Left hindlimb (tissue), 1 donor: ENCODE measurements around the gene FARSB.

Source experiments
- DNase-seq: peaks from one replicate; pipeline ENCODE4 v3.0.0-alpha.2; 2018

FARSB gene

DNA sequence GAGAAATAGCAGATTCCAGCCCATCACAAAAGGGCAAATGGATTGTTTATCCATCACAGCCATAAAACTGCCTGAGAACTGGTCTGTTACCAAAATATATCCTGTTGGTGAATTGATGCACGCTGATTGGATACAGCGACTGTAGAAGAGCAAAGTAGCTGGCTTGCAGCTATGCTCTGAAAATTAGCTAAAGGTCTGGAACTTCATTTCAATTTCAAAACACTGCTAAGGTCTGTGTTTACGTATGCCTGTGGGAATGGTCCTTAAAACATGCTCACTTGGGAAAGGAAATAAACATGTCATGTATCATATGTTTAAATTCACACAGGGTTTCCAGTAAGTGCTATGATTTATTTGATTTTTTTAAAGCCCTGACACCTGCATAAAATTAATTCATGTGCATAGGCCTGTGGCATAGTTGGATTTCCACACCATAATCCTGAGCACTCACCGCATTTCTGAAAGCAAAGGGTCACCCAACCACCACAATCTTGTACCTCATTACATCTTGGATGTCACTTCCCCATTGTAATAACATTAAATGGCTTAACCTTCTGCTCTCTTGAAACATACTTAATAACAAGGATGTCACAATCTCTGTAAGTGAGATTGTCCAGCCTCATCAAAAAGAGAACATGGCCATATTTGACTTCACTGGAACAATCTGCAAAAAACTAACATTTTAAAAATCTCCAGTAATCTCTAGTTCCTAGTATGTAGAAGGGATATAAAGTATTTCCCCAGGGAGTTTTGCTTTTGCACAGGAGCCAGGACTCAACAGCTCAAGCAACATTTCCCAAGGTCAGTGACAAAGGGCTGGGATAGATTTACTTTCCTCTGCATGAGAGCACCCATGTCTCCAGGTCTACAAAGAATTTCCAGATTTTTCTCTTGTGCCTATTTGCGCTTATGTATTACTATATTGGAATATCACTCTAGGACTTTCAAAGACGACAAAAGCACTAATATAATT, 109.8 kb downstream of the FARSB start:
- no peak for DNase-seq

DNA sequence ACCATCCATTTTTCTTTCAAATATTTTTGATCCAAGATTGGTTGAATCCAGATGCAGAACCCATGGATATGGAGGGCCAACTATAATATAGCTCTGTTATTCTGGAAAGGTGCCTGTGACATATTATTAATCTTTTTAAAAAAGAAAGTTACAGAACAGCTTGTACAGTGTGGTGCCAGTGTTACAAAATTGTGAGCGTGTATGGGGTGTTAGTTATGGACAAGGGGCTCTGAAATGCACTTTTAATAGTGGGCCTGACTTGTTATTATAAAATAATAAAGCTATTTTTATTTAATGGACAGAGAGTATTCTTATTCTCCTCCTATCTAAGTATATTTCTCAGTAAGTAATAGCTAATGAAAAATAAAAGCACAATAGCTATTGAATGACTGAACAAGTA, 111.2 kb downstream of the FARSB start:
- DNase-seq: no peak

DNA sequence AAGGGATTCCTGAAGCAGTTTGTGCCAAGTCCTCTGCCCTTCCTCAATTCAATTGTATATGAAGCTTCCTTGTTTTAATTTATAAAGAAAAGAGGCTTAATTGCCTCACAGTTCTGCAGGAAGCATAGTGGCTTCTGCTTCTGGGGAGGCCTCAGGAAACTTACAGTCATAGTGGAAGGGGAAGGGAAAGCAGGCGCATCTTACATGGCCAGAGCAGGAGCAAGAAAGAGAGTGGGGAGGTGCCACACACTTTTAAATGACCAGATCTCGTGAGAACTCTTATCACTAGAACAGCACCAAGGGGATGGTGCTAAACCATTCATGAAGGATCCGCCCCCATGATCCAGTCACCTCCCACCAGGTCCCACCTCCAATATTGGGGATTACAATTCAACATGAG, 117.4 kb downstream of the FARSB start:
- DNase-seq: no peak

DNA sequence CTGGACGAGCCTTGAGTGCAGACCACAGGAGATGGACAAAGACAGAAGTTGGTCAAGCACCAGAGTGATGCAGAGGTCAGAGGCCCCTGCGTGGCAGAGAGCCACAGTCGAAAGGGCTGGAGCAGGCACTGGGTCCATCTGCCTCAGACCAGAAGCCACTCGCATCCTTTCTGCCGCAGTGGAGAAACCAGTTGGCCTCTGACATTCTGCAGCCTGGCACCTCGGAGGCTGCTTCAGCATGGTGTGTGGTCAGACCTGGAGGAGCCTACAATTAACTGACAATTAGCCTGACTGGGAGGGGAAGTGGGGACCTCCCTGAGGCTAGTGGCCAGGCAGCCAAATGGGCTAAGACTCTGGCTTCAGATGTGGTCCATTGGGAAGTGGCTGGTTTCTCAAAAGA, 120.4 kb downstream of the FARSB start:
- no peak for DNase-seq

DNA sequence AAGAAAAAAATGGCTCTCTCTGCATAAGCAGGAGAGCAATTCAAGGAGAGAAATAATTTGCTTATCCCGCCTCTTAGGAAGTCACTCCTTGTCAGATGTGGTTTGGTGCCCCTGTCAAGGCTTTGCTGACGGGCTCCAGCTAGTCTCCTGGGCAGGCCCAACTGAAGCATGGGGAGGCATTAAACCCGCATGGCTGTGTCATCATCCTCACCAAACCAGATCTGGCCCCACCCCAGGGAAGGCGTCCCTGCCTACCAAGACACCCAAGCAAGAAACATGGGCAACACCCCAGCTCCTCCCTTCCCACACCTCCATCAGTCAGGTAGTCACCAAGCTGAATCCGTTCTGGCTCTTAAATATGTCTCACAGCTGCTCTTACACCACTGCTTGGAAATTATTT, 123.6 kb downstream of the FARSB start:
- DNase-seq: no peak

DNA sequence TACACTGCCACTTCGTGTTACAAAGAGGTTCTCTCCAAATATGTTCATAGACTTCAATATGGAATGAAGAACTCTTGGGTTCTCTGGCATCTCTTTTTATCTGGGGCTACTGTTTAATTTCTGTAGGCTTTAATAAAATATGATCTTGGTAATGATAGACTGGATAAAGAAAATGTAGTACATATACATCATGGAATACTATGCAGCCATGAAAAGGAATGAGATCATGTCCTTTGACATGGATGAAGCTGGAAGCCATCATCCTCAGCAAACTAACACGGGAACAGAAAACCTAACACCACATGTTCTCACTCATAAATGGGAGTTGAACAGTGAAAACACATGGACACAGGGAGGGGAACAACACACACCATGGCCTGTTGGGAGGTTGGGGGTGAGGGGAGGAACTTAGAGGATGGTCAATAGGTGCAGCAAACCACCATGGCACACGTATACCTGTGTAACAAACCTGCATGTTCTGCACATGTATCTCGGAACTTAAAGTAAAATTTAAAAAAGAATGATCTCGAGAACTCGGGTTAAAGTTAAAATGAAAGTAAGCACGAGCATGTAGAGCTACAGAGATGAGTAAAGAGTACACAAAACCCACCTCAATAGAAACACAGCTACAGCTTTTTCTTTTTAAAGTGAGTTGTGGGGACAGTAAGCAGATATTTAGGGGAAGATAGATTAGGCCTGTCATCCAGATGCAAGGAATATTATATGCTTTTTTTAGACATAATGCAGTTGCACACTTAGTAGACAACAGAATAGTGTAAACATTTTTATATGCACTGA, 129.2 kb downstream of the FARSB start:
- DNase-seq: no peak

DNA sequence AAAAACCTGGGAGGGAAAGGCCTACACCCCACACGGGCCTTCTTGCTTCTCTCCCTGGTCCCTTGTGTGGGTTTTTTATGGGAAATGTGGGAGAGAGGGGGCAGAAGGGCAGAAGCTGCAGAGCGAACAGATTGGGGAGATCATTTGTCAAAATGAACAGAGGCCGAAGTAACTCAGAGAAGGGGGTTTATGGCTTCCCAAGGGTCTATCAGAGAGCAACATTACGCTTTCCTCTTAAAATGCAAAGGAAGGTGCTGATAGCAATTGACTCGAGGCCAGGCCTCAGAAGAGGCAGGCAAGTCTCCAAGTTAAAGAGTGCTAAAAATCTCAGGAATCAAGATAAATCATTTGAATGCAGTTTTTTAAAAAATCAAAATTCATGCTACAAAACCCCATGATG, 130.1 kb downstream of the FARSB start:
- DNase-seq: no peak

DNA sequence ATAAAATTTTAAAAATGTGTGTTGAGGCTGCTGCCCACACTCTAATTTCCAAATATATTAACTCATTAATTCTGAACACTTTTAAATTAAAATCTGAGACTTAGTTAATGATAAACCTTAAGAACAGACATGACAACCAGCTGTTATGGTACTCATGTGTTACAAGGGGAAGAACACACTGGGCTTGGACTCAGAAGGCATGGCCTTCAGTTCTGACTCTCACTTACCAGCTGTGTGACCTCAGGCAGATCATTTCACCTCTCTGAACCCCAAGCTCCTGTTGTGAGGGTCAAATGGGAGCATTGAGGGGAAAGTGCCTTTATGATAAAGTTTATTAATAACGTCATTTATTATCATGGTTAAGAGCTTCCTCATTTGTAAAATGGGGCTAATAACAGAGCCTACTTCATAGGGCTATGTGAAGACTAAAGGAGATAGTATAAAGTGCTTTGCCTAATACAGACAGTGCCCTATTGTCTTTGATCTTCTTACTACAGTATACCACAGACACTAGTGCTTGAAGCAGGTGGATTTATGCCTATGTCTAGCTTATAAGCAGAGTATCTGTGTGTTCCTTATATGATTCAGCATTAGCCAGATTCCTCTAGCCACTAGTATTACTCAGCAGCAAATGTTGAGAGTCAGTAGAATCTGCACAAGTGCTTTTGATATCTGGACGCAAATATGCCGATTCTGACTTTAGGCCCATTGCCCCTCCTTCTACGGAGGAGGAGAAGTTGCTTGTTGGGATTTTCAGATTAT, 131.9 kb downstream of the FARSB start:
- no peak for DNase-seq

DNA sequence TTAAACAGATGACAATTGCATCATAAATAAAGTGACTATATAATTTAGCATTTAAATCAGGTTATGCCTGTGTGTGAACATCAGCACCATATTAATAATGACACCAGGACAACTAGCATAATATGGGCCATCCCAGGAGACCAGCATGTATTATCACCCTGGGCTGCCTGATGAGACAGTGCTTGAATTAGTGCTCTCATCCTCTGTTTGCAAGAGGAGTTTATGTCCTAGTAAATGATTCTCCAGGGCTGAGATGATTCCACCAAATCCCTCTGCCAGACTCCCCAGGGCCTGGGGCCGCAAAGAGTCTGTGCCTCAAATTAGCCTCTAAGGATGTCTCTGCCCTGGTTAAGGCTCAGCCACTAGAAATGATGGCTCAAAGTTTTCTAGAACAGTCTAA, 133.8 kb downstream of the FARSB start:
- DNase-seq: no peak

DNA sequence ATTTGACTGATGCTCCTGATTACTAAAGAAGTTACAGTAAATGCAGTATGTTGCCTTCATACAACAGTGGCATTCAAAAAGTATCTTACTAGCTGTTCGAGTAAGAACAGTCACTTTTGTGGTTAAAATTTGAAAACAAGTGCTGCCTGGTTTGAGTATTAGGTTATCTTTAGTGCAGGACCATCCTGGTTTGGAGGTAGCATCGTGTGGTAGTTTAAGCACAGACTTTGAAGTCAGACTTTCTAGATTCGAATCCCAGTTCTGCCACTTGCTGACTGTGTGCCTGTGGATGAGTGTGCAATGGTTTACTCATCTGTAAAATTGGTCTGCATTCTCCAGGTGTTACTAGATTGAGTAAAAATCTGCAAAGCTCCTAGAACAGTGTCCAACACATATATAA, 134.8 kb downstream of the FARSB start:
- no peak for DNase-seq
